Epidermal melanocyte (primary cell): ENCODE measurements around the gene MRC2.

Experiments
- DNase-seq: peaks from one replicate; pipeline ENCODE4 v3.0.0; 2011; ENCODE audit warnings: low spot score; ENCODE audit not compliant: insufficient read length

The MRC2 gene

GRCh38 chr17:62658136-62658920 is 30.9 kb downstream of the MRC2 start:
- DNase-seq, result no peak

- DNase-seq, result no peak
These were observed 33.2 kb downstream of the MRC2 start for GRCh38 chr17:62660629-62661118.

GRCh38 chr17:62661337-62661736 is 33.9 kb downstream of the MRC2 start:
- DNase-seq, result no peak

- no peak for DNase-seq
These were observed 35.4 kb downstream of the MRC2 start for GRCh38 chr17:62662855-62663254.

DNA sequence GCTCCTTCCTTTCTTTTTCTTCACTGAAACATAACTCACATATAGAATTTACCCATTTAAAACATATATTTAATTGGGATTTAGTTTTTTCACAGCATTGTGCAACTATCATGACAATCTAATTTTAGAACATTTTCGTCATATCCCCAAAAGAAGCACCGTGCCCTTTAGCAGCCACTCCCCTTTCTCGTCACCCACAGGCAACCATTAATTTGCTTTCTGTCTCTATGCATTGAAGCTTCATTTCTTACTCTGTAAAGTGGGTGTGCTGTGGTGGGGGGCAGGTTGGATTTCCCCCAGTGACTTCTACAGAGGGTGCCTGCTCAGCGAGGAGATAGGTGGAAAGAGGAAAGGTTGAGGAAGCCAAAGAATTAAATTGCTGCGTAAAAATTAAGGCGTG is 35.8 kb downstream of the MRC2 start:
- DNase-seq, result no peak

GRCh38 chr17:62664336-62665120 is 37.1 kb downstream of the MRC2 start:
- no peak for DNase-seq

- no peak for DNase-seq
These were observed 38.1 kb downstream of the MRC2 start for GRCh38 chr17:62665599-62665998.

- DNase-seq, result no peak
These were observed 38.8 kb downstream of the MRC2 start for GRCh38 chr17:62666061-62666800.

DNA sequence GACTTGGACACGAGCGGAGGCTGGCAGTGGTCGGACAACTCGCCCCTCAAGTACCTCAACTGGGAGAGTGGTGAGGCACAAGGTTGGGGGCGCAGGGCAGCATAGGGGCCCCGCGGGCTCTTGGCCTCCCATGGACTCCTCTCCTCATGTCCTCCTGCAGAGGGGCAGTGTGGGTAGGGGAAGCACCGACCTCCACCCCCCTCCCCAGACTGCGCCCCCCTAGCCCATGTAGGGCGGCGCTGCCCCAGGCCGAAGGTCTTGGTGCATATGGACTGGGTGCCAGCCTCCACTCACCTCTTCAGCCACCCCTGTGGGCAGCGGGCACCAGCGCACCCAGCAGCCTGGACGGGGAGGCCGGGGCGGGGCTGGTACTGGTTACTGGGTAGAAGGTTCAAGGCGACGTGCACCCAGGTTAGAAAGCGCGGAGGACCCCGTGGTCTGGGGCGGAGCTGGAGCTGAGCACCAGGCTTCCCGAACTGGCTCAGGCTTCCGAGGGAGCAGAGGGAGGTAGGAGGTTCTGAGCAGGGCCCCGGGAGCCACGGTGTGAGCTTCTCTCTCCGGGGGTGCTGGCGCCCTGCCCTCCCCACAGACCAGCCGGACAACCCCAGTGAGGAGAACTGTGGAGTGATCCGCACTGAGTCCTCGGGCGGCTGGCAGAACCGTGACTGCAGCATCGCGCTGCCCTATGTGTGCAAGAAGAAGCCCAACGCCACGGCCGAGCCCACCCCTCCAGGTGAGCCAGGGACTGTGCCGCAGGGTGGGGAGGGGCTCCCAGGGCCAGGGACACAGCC is 39.5 kb downstream of the MRC2 start:
- DNase-seq, result no peak

GRCh38 chr17:62668091-62668804 is 40.8 kb downstream of the MRC2 start:
- no peak for DNase-seq

DNA sequence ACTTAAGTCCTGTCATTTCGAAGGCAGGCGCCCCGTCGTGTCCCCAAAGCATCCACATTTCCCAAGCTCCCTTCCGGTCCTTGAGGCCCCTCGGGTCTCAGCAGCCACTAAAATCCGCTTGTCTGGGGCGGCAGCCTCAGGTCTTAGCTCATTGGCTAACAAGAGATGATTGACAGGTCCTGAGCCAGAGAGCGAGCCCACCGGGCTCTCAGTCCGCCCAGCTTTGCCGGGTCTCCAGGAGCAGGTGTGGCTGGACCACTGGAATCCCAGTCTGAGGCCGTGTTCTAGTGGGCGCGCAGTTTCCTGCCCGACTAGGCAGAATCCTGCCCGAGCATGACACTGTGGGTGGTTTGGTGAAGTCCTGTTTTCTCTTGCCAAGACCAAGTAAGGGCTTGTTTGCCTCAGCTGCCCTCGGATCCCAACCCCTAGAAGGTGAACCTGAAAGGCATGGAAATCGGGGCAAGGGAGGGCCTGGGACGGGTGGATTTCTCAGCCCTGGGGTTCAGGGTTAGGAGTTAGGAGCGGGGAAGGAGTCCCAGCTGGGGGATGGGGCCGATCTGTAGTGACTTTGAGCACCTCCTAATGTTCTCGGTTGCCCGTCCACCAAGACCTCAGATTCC is 42.8 kb downstream of the MRC2 start:
- DNase-seq, result no peak

GRCh38 chr17:62671553-62671952 is 44.1 kb downstream of the MRC2 start:
- no peak for DNase-seq

- no peak for DNase-seq
These were observed 45.5 kb downstream of the MRC2 start for GRCh38 chr17:62672957-62673356.

- no peak for DNase-seq
These were observed 46.3 kb downstream of the MRC2 start for GRCh38 chr17:62673614-62674362.

DNA sequence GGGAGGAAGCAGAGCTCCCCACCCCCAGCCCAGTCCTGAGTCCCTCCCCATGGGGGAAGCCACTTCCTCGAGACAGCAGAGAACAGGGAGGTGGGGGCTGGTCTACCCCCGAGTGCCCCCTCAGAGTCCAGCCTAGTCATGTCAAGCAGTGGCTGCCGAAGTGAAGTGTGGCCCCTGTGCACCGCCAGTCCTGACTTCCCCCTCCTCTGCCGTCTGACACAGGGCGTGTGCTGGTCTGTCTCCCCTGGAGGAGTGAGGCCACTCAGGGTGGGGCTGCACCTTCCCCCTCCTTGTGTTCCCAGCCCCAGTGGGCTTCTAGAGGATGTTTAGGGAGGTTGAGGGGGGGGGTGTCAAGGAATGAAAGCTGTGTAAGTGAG is 46.9 kb downstream of the MRC2 start:
- DNase-seq, result no peak

- no peak for DNase-seq
These were observed 47.4 kb downstream of the MRC2 start for GRCh38 chr17:62674841-62675240.

DNA sequence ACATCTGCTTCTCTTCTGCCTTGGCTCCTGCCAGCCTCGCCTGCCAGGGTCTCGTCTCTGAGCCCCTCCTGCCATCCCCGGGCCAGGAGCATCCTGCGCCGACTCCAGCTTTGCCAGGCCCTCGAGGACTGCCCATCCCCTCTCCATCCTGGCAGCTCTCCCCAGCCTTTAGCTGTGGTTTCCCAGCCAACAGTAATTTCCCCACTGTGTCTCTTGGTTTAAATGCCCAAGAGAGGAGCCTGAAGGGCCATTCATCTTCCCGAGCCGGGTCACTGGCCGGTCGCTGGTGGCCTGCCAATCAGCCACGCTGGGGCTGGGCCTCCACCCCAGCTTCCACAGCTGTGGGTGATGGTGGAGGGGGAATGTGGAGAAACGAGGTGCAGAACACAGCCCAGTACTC is 47.8 kb downstream of the MRC2 start:
- no peak for DNase-seq

DNA sequence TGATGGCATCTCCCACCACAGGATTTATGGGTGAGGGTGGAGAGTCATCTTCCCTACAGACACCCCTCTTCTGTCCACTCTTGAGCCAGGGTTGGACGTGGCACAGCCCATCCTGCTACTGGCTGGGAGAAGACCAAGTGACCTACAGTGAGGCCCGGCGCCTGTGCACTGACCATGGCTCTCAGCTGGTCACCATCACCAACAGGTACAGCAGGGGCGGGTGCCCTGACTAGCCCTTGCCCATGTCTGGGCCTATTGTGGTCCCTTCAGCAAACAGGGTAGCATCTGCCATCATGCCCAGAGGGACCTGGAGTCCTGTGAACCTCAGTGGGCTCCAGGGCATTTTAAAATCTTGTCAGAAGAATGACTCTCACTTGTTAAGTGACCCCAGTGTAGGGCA is 48.2 kb downstream of the MRC2 start:
- DNase-seq, result no peak

DNA sequence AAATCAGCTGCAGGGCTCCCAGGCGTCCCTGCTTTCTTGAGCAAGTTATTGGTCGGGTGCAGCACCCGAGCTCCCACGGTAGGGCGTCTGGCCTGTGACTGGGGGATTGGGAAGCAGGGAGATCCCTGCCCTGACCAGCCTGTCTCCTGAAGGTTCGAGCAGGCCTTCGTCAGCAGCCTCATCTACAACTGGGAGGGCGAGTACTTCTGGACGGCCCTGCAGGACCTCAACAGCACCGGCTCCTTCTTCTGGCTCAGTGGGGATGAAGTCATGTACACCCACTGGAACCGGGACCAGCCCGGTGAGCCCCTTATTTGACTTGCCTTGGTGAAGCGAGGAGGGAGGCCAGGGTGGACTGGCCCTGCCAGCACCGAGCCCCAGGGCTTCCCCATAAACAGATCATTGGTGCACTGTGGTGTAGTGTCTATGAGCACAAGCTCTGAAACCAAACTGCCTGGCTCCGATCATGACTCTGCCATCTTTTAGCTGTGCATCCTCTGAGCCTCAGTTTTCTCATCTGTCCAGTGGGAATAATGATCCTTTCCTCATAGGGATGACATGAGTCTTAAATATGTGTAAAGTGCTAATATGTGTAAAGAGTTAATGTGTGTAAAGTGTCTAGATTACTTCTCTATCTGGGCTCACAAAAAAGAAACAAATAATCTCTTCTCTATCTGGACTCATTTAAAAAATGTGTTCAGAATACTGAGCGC is 48.9 kb downstream of the MRC2 start:
- no peak for DNase-seq
